ENCODE data around the gene GJB1. TPM values are rescaled to one million over a fixed set of nuclear protein-coding genes. Genes with fewer than 3 reads are reported as not detected.
A peak's percentile ranks its signal among the peaks of the same experiment; 100 is the strongest.

GJB1 gene
- total and polyA plus RNA-seq, 2 experiments from 2014 or later, result 0.14 TPM; not detected in 1

DNA sequence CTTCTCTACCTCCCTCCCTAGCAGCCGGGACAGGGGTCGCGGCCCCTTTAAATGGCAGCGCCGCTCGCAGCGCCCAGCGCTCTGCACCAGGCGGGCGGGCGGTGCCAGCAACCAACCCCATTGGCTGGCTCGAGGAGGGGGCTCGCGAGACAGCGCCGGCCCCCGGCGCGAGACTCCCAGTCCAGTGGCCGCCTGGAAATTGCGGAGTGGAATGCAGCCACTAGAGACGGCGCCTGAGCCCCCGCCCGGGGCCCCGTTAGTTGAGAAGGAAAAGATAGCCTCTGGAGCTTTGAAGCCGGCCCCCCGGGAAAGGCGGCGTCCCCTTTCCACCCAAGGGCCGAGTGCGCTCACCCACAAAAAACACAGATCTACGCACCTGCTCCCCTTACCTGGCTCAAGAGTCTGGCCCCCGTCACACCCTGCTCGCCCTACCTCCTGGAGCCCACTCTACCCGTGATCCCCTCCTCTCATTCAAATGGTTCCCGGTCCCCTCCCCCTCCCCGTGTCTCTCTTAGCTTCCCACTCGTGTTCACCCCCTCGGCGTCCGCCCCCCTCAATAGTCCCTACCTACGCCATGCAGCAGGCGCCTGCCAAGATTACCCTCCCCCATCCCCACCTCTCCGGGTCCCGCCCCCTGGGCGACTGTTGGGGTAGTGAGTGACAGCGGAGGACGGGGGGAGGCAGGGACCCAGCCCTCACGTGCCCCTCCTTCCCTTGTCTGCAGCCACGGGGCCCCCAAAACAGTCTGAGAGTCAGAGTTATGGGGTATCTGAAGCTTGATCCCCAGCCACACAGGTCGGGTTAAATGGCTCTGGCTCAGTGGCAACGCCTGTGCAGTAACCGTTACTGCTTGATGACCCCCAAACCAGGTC lies 31.3 kb downstream of the GJB1 start, which contains the start of gene ZMYM3:
ZMYM3 (minus strand) TSS at position 49 of the 872 bp plus-strand sequence. CDS start 885 bp downstream, outside the sequence.
- no peaks in the 10 kb centered on the region for H3K9me3 Mint-ChIP-seq
- peak within 1 kb of the TSS; percentile 97 for H3K27ac Mint-ChIP-seq
- H2AFZ ChIP-seq, result no peak within 1 kb of the TSS
- H3K9me2 ChIP-seq (ENCODE audit: insufficient read depth), result no peaks in the 10 kb centered on the region
- H3K4me2 ChIP-seq, result peak within 1 kb of the TSS; percentile 84
- H3K4me3 Mint-ChIP-seq, result peak within 1 kb of the TSS; percentile 92
- H3K27me3 Mint-ChIP-seq (ENCODE audit: insufficient read depth, low read depth, poor library complexity), result peaks cover 5% of the 10 kb centered on the region
- peaks cover 19% of the 10 kb centered on the region for H3K36me3 Mint-ChIP-seq (ENCODE audit: low read depth)
- peaks cover 16% of the 10 kb centered on the region for H3K79me2 ChIP-seq (replicated peaks; ENCODE audit: insufficient read depth)
- H3K36me3 ChIP-seq (ENCODE audit: insufficient read depth), result no peaks in the 10 kb centered on the region; the same call in 1 of the 2 replicates
- H3K27ac ChIP-seq (ENCODE audit: low read depth), result peak within 1 kb of the TSS; percentile 88
- peak within 1 kb of the TSS; percentile 89 for H3K4me3 ChIP-seq
- peak; percentile 85 for DNase-seq (ENCODE audit: low spot score)
- H3K27me3 ChIP-seq (ENCODE audit: insufficient read depth), result no peaks in the 10 kb centered on the region
- peaks cover 20% of the 10 kb centered on the region for H3K4me1 Mint-ChIP-seq
- peaks cover 10% of the 10 kb centered on the region for H3K4me1 ChIP-seq (ENCODE audit: insufficient read depth)
- no peaks in the 10 kb centered on the region; the same call in 1 of the 2 replicates for H4K20me1 ChIP-seq (replicated peaks; ENCODE audit: insufficient read depth)
- ATAC-seq, result peak; percentile 80
- H3F3A ChIP-seq (replicated peaks; ENCODE audit: low read depth), result no peaks in the 10 kb centered on the region
- TF ChIP-seq POLR2AphosphoS5 (IDR thresholded peaks at IDR 0.05; ENCODE audit: low read depth), result no peak; the same call in 1 of the 2 replicates
- TF ChIP-seq JUNB (IDR thresholded peaks at IDR 0.05; ENCODE audit: unreplicated experiment), result no peak
- no peak for TF ChIP-seq STAT1 (IDR thresholded peaks at IDR 0.05; ENCODE audit: unreplicated experiment)

GRCh38 chrX:71256051-71256450 lies 33.0 kb downstream of the GJB1 start:
- Histone ChIP-seq H3K27ac (ENCODE audit: low read depth) (no peak overlapping the region), H4K20me1 (replicated peaks; ENCODE audit: insufficient read depth) (no peaks in the 10 kb centered on the region; the same call in 1 of the 2 replicates), H3K4me3 (peak overlapping the region; percentile 89; the same call in 1 of the 2 replicates), H3K27me3 (ENCODE audit: insufficient read depth) (no peaks in the 10 kb centered on the region), H3K9me2 (ENCODE audit: insufficient read depth) (no peaks in the 10 kb centered on the region), H3F3A (replicated peaks; ENCODE audit: low read depth) (no peaks in the 10 kb centered on the region), H3K36me3 (ENCODE audit: insufficient read depth) (no peaks in the 10 kb centered on the region), H2AFZ (no peak overlapping the region), H3K79me2 (replicated peaks; ENCODE audit: insufficient read depth) (peaks cover 16% of the 10 kb centered on the region), H3K4me2 (peak overlapping the region; percentile 84), H3K4me1 (ENCODE audit: insufficient read depth) (peaks cover 10% of the 10 kb centered on the region)
- no peak for TF ChIP-seq EZH2phosphoT487 (IDR thresholded peaks at IDR 0.05; ENCODE audit: unreplicated experiment)
- TF ChIP-seq EZH2 (IDR thresholded peaks at IDR 0.05; ENCODE audit: low read depth, unreplicated experiment), result no peak
- TF ChIP-seq ZNF114 (CRISPR knock-in tag; IDR thresholded peaks at IDR 0.05), result no peak
- TF ChIP-seq JUNB (IDR thresholded peaks at IDR 0.05; ENCODE audit: unreplicated experiment), result no peak
- no peak for TF ChIP-seq STAT1 (IDR thresholded peaks at IDR 0.05; ENCODE audit: unreplicated experiment)
- no peak for TF ChIP-seq NANOG (IDR thresholded peaks at IDR 0.05; ENCODE audit: borderline replicate concordance)
- TF ChIP-seq POLR2AphosphoS5 (IDR thresholded peaks at IDR 0.05; ENCODE audit: low read depth), result no peak
- TF ChIP-seq, protein P1, sequence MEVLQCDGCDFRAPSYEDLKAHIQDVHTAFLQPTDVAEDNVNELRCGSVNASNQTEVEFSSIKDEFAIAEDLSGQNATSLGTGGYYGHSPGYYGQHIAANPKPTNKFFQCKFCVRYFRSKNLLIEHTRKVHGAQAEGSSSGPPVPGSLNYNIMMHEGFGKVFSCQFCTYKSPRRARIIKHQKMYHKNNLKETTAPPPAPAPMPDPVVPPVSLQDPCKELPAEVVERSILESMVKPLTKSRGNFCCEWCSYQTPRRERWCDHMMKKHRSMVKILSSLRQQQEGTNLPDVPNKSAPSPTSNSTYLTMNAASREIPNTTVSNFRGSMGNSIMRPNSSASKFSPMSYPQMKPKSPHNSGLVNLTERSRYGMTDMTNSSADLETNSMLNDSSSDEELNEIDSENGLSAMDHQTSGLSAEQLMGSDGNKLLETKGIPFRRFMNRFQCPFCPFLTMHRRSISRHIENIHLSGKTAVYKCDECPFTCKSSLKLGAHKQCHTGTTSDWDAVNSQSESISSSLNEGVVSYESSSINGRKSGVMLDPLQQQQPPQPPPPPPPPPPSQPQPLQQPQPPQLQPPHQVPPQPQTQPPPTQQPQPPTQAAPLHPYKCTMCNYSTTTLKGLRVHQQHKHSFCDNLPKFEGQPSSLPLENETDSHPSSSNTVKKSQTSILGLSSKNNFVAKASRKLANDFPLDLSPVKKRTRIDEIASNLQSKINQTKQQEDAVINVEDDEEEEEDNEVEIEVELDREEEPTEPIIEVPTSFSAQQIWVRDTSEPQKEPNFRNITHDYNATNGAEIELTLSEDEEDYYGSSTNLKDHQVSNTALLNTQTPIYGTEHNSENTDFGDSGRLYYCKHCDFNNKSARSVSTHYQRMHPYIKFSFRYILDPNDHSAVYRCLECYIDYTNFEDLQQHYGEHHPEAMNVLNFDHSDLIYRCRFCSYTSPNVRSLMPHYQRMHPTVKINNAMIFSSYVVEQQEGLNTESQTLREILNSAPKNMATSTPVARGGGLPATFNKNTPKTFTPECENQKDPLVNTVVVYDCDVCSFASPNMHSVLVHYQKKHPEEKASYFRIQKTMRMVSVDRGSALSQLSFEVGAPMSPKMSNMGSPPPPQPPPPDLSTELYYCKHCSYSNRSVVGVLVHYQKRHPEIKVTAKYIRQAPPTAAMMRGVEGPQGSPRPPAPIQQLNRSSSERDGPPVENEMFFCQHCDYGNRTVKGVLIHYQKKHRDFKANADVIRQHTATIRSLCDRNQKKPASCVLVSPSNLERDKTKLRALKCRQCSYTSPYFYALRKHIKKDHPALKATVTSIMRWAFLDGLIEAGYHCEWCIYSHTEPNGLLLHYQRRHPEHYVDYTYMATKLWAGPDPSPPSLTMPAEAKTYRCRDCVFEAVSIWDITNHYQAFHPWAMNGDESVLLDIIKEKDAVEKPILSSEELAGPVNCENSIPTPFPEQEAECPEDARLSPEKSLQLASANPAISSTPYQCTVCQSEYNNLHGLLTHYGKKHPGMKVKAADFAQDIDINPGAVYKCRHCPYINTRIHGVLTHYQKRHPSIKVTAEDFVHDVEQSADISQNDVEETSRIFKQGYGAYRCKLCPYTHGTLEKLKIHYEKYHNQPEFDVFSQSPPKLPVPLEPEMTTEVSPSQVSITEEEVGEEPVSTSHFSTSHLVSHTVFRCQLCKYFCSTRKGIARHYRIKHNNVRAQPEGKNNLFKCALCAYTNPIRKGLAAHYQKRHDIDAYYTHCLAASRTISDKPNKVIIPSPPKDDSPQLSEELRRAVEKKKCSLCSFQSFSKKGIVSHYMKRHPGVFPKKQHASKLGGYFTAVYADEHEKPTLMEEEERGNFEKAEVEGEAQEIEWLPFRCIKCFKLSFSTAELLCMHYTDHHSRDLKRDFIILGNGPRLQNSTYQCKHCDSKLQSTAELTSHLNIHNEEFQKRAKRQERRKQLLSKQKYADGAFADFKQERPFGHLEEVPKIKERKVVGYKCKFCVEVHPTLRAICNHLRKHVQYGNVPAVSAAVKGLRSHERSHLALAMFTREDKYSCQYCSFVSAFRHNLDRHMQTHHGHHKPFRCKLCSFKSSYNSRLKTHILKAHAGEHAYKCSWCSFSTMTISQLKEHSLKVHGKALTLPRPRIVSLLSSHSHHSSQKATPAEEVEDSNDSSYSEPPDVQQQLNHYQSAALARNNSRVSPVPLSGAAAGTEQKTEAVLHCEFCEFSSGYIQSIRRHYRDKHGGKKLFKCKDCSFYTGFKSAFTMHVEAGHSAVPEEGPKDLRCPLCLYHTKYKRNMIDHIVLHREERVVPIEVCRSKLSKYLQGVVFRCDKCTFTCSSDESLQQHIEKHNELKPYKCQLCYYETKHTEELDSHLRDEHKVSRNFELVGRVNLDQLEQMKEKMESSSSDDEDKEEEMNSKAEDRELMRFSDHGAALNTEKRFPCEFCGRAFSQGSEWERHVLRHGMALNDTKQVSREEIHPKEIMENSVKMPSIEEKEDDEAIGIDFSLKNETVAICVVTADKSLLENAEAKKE (CRISPR knock-in tag; IDR thresholded peaks at IDR 0.05), result no peak
- no peak for TF ChIP-seq CTCF (conservative IDR thresholded peaks at IDR 0.05; ENCODE audit: low read depth in 2 of 2)
- peak overlapping the region; percentile 92 for H3K4me3 Mint-ChIP-seq
- 0 out of 2 replicates have a peak overlapping the region, but pooled peaks have one; percentile 10 for H3K27ac Mint-ChIP-seq
- ATAC-seq (no peak), DNase-seq (ENCODE audit: low spot score) (no peak)
- H3K4me1 Mint-ChIP-seq, result peaks cover 16% of the 10 kb centered on the region
- peaks cover 4% of the 10 kb centered on the region for H3K27me3 Mint-ChIP-seq (ENCODE audit: insufficient read depth, low read depth, poor library complexity)
- H3K9me3 Mint-ChIP-seq, result no peaks in the 10 kb centered on the region
- peaks cover 4% of the 10 kb centered on the region for H3K36me3 Mint-ChIP-seq (ENCODE audit: low read depth)
